SK-N-MC (cell line): ENCODE data around the gene DAND5.

Experiments
- EZH2 ChIP-seq: fragments of 200-600 bp; sonication (generic); IDR thresholded peaks from one replicate; pipeline ENCODE4 v1.6.1; 2017; ENCODE audit warnings: antibody characterized with exemption
- POLR2AphosphoS5 ChIP-seq: IDR thresholded peaks from 2 replicates; pipeline ENCODE4 v1.6.1; 2012; ENCODE audit warnings: mild to moderate bottlenecking, low read depth, low read length, borderline replicate concordance

DNA sequence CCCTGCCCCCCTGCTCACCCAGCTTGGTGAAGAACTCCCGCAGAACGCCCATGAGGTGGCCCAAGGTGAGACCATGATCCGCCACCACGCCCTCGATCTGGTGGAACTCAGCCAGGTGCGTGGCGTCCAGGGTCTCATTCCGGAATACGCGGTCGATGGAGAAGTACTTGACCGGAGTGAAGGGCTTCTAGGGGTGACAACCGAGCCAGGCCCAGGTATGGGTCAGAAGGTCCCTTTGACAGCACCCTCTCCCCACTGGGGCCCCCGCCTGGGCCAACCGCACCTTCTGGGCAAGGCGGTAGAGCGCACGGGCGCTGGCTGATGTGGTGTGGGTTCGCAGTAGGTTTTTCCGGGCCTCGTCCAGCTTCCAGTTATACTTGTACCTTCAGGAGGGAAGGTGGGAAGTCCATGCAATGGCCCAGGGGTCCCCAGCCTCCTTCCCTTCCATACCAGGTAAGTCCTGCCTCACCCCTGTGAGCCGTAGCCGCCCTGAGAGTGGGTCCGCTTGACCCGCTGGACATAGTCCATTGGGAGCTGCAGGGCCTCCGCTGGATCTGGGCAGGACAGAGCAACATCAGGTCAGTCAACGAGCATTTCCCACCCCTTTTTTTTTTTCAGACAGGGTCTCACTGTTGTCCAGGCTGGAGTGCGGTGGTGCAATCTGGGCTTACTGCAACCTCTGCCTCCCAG is 44.6 kb upstream of the DAND5 start:
- TF ChIP-seq POLR2AphosphoS5 (no peak), EZH2 (no peak)
